DOHH2 (cell line): Measurements from ENCODE around the gene PIK3R3.

ENCODE experiments used
- H3F3A ChIP-seq: fragments of 200-600 bp; sonication (generic), shearing (Covaris generic); 2 replicates; pipeline ENCODE4 v1.6.0; 2016; ENCODE audit warnings: antibody characterized with exemption, mild to moderate bottlenecking; ENCODE audit not compliant: control insufficient read depth, insufficient read depth
- H3K27ac ChIP-seq: fragments of 200-600 bp; sonication (generic); 2 replicates; pipeline ENCODE4 v1.5.1; 2014; ENCODE audit warnings: low read depth, mild to moderate bottlenecking, low read length, moderate library complexity
- H3K27me3 ChIP-seq: fragments of 200-600 bp; sonication (generic); 2 replicates; pipeline ENCODE4 v1.6.1; 2014; ENCODE audit warnings: mild to moderate bottlenecking, low read length, mixed read lengths; ENCODE audit not compliant: control insufficient read depth
- H3K36me3 ChIP-seq: fragments of 200-600 bp; sonication (generic); 2 replicates; pipeline ENCODE4 v1.6.1; 2014; ENCODE audit warnings: mild to moderate bottlenecking, low read length, moderate library complexity, mixed read lengths; ENCODE audit not compliant: control insufficient read depth
- H3K4me1 ChIP-seq: fragments of 200-600 bp; sonication (generic); 2 replicates; pipeline ENCODE4 v1.6.1; 2014; ENCODE audit warnings: mild to moderate bottlenecking, low read length, mixed read lengths; ENCODE audit not compliant: control insufficient read depth
- H3K4me2 ChIP-seq: fragments of 200-600 bp; sonication (generic); 2 replicates; pipeline ENCODE4 v1.6.0; 2014; ENCODE audit warnings: mild to moderate bottlenecking, low read length, moderate library complexity
- H3K4me3 ChIP-seq: fragments of 200-600 bp; sonication (generic); 2 replicates; pipeline ENCODE4 v1.5.1; 2014; ENCODE audit warnings: mild to moderate bottlenecking, low read length, mixed read lengths
- H3K79me2 ChIP-seq: fragments of 200-600 bp; sonication (generic); 2 replicates; pipeline ENCODE4 v1.6.1; 2014; ENCODE audit warnings: mild to moderate bottlenecking, low read length, mixed read lengths; ENCODE audit not compliant: control insufficient read depth
- H3K9me2 ChIP-seq: fragments of 200-600 bp; sonication (generic); replicated peaks from 2 replicates; pipeline ENCODE4 v1.6.1; 2014; ENCODE audit warnings: mild to moderate bottlenecking, low read length, mixed read lengths; ENCODE audit not compliant: control insufficient read depth
- H3K9me3 ChIP-seq: fragments of 200-600 bp; sonication (generic); 2 replicates; pipeline ENCODE4 v1.6.1; 2014; ENCODE audit warnings: antibody characterized with exemption, low read length, mixed read lengths; ENCODE audit not compliant: control insufficient read depth, insufficient read depth
- H4K20me1 ChIP-seq: fragments of 200-600 bp; sonication (generic); 2 replicates; pipeline ENCODE4 v1.6.0; 2014; ENCODE audit warnings: low read depth, mild to moderate bottlenecking, antibody characterized with exemption, low read length, moderate library complexity; ENCODE audit not compliant: control insufficient read depth, insufficient read depth
- CTCF ChIP-seq: fragments of 200-600 bp; sonication (generic); IDR thresholded peaks from one replicate; pipeline ENCODE4 v1.5.1; 2014; ENCODE audit warnings: antibody characterized with exemption, mild to moderate bottlenecking, low read depth, low read length; ENCODE audit not compliant: poor library complexity, severe bottlenecking
- EZH2phosphoT487 ChIP-seq: fragments of 200-600 bp; sonication (generic); IDR thresholded peaks from 2 replicates; pipeline ENCODE4 v1.6.1; 2017; ENCODE audit warnings: borderline replicate concordance, mild to moderate bottlenecking, antibody characterized with exemption, low read length, moderate library complexity, mixed read lengths

Gene PIK3R3

DNA sequence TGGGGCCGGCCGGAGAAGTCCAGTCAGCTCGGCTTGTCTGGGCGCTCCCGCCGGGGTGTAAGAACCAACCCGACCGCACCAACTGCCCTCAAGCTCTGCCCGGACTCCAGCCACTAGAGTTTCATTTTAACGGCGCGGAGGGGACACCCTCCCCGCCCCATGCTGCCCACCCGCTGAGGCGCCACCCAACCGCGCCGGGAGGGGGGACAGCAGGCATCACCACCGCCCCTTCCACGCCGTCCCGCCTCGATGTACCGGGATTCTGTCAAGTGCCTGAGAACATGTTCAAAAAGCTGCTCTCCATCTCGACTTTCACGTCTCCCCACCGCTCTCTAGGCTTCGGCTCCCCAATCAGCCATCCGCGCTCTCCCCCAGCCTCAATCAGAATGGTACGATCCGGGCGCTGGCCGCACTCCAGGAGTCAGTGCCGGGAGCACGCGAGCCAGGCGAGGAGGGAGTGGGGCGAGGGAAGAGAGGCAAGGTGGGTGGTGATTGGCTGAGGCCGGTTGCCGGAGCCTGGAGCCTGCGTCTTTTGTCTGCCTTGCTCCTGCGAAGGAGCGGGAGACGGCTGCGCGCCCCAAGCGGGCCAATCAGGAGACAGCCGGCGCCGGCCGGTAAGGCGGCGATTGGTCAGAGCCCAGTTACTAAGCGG is at the start of gene PIK3R3:
Gene PIK3R3, minus strand, starts transcription at position 101 of the 652 bp plus-strand sequence. CDS start 677 bp downstream, outside the sequence.
- H3K4me3 ChIP-seq, result peak within 1 kb of the TSS; percentile 75
- peak within 1 kb of the TSS; percentile 77 for H3K4me2 ChIP-seq
- H3K27me3 ChIP-seq, result peaks cover 5% of the 10 kb centered on the region
- peaks cover 4% of the 10 kb centered on the region for H3K79me2 ChIP-seq
- no peak for TF ChIP-seq CTCF
- TF ChIP-seq EZH2phosphoT487, result no peak
- no peaks in the 10 kb centered on the region for H3K9me2 ChIP-seq
- peak within 1 kb of the TSS; percentile 71 for H3K27ac ChIP-seq
- peaks cover 28% of the 10 kb centered on the region for H3K4me1 ChIP-seq
- no peaks in the 10 kb centered on the region for H4K20me1 ChIP-seq
- H3F3A ChIP-seq, result no peaks in the 10 kb centered on the region; the same call in 1 of the 2 replicates
- H3K36me3 ChIP-seq, result no peaks in the 10 kb centered on the region
- H3K9me3 ChIP-seq, result no peaks in the 10 kb centered on the region

DNA sequence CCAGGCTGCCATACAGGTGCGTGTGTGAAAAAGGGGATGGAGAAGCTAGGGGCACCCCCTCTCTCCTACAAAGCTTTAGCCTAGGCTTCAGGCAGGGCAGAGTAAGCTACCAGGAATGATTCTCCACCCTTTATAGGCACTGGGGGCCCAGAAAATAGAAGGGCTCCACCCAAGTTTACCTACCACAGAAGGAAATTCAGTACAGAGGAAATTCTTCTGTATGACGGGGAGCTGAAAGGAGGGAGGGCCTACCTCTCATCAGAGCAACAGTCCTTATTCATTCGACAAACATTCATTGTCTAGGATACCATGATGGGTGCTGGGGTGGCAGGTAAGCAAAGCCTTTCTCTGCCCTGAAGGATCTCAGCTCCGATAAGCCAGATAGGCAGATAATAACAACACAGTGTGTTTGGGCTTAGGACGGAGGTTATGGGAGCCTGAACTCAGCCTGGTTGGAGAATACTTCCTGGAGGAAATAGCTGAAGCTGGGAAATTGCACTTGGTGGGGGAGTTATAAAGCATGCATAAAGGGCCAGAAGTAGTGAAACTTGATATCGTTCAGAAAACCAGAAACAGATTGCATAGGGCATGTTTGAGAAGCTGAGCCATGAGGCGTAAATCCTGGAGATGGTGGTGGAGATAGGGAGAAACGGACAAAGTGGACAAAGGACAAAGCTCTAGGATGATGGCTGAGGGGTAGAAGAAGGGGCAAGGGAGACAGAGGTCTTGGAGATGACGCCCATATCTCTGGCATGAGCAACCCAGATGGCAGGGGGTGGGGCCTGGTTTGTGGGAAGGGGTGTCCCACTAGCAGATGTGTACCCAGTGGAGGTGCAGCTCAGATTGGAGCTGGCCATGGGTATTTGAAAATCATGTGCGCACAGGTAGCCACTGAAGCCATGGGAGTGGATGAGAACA is 49.2 kb upstream of the PIK3R3 start:
- Histone ChIP-seq H3K27me3 (no peaks in the 10 kb centered on the region), H3K4me3 (no peak overlapping the region), H3K36me3 (no peaks in the 10 kb centered on the region), H3K79me2 (no peaks in the 10 kb centered on the region), H3K4me1 (peaks cover 6% of the 10 kb centered on the region), H3K4me2 (no peak overlapping the region), H3K27ac (no peak overlapping the region), H3K9me3 (no peaks in the 10 kb centered on the region), H4K20me1 (no peaks in the 10 kb centered on the region), H3F3A (no peaks in the 10 kb centered on the region), H3K9me2 (no peaks in the 10 kb centered on the region)
- TF ChIP-seq CTCF, result no peak
- TF ChIP-seq EZH2phosphoT487, result no peak

DNA sequence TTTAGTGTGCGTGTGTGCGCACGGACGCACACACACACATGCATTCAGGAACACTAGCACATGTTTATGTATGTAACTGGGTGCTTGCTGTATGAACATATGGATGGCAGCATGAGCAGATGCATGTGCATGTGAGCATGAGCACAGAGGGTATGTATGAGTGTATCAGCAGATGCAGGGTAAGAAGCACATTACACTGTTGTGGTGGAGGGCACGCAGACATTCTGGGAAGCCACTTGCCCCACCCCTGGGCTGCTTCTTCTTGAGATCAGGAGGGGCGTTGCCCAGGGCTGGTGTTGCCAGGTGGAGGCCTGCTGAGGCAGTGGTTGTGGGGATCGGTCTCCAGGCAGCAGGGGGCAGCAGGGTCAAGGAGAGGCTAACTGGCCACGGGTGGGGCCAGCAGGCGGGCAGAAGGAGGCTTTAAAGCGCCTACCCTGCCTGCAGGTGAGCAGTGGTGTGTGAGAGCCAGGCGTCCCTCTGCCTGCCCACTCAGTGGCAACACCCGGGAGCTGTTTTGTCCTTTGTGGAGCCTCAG is 47.7 kb upstream of the PIK3R3 start:
- Histone ChIP-seq H3F3A (no peaks in the 10 kb centered on the region), H3K4me3 (no peak overlapping the region), H4K20me1 (no peaks in the 10 kb centered on the region), H3K9me2 (no peaks in the 10 kb centered on the region), H3K79me2 (no peaks in the 10 kb centered on the region), H3K36me3 (no peaks in the 10 kb centered on the region), H3K9me3 (no peaks in the 10 kb centered on the region), H3K27ac (no peak overlapping the region), H3K4me1 (peaks cover 6% of the 10 kb centered on the region), H3K4me2 (no peak overlapping the region), H3K27me3 (no peaks in the 10 kb centered on the region)
- TF ChIP-seq CTCF (no peak), EZH2phosphoT487 (no peak)
